Activated CD8-positive, alpha-beta T cell treated with anti-CD3 and anti-CD28 coated beads for 36 hours (primary cell): ENCODE data around the gene LRR1. TPM values are rescaled to one million over a fixed set of nuclear protein-coding genes. Genes with fewer than 3 reads are reported as not detected.
A peak's percentile ranks its signal among the peaks of the same experiment; 100 is the strongest.
"Not testable (repeated sequence)": the region's sequence is repeated elsewhere in the genome, so short reads cannot be mapped to it uniquely, and the experiment has no call there.

Experiments
- ATAC-seq: fragments of 200-7000 bp; cut with Tn5 transposase; one replicate; pipeline ENCODE4 v1.10.0; 2021; ENCODE audit warnings: mild to moderate bottlenecking, moderate library complexity
- CTCF ChIA-PET: fragments of 350-600 bp; sonication (Branson Sonifier 250); formaldehyde crosslinking; loops from one replicate; lab custom pipeline; 2021; ENCODE audit warnings: antibody characterized with exemption; lab: Charles Lee
- POLR2A ChIA-PET: fragments of 350-600 bp; sonication (Branson Sonifier 250); formaldehyde crosslinking; loops from one replicate; lab custom pipeline; 2021; ENCODE audit warnings: antibody characterized with exemption; lab: Charles Lee
- DNase-seq: peaks from one replicate; pipeline ENCODE4 v3.0.0-alpha.2; 2020
- H3K27ac Mint-ChIP-seq: one replicate; pipeline ENCODE4 v1.8.0; 2021; ENCODE audit warnings: mild to moderate bottlenecking, mixed read lengths
- H3K27me3 Mint-ChIP-seq: one replicate; pipeline ENCODE4 v1.8.0; 2021; ENCODE audit warnings: mixed read lengths
- H3K36me3 Mint-ChIP-seq: one replicate; pipeline ENCODE4 v1.8.0; 2021; ENCODE audit warnings: low read depth, mixed read lengths
- H3K4me1 Mint-ChIP-seq: one replicate; pipeline ENCODE4 v1.8.0; 2021; ENCODE audit warnings: low read depth, mixed read lengths
- H3K4me3 Mint-ChIP-seq: one replicate; pipeline ENCODE4 v1.8.0; 2021; ENCODE audit warnings: mild to moderate bottlenecking, moderate library complexity, mixed read lengths
- H3K9me3 Mint-ChIP-seq: one replicate; pipeline ENCODE4 v1.8.0; 2021; ENCODE audit warnings: mixed read lengths
- intact Hi-C: fragments of 100-400 bp; cut with micrococcal nuclease; formaldehyde crosslinking; loops from one replicate; pipeline ENCODE4 v1.10.0; 2022
- total RNA-seq, 2 experiments: library from RNA; stranded (reverse); gene quantifications; one replicate each; pipeline ENCODE4 v1.2.3, GENCODE V29; 2021
- TF ChIP-seq, protein P1 (sequence below): fragments of 200-600 bp; IDR thresholded peaks from one replicate; pipeline ENCODE4 v1.8.0; 2022; ENCODE audit warnings: antibody characterized with exemption, mild to moderate bottlenecking

The LRR1 gene
- total RNA-seq, 2 experiments from 2014 or later, result 44.3 to 46.4 TPM

DNA sequence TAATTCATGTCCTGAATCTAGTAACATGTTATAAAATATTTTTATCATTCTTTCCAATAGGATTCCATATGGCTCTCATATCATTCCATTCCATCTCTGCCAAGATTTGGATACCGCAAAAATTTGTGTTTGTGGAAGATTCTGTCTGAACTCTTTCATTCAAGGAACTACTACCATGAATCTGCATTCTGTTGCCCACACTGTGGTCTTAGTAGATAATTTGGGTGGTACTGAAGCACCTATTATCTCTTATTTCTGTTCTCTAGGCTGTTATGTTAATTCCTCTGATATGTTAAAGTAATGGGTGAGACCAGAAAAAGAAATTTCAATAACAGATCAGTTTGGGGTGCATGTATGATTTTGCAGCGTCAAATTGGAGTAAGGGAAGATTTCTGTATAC lies 15.5 kb downstream of the LRR1 start:
- no peak overlapping the region for H3K27ac Mint-ChIP-seq
- no peaks in the 10 kb centered on the region for H3K27me3 Mint-ChIP-seq
- CTCF ChIA-PET, result no interaction called here
- no peak for DNase-seq
- peaks cover 38% of the 10 kb centered on the region for H3K36me3 Mint-ChIP-seq
- H3K9me3 Mint-ChIP-seq, result no peaks in the 10 kb centered on the region
- H3K4me3 Mint-ChIP-seq, result no peak overlapping the region
- H3K4me1 Mint-ChIP-seq, result peaks cover 18% of the 10 kb centered on the region
- ATAC-seq, result no peak
- intact Hi-C loops, result no loop called here
- TF ChIP-seq, protein P1, sequence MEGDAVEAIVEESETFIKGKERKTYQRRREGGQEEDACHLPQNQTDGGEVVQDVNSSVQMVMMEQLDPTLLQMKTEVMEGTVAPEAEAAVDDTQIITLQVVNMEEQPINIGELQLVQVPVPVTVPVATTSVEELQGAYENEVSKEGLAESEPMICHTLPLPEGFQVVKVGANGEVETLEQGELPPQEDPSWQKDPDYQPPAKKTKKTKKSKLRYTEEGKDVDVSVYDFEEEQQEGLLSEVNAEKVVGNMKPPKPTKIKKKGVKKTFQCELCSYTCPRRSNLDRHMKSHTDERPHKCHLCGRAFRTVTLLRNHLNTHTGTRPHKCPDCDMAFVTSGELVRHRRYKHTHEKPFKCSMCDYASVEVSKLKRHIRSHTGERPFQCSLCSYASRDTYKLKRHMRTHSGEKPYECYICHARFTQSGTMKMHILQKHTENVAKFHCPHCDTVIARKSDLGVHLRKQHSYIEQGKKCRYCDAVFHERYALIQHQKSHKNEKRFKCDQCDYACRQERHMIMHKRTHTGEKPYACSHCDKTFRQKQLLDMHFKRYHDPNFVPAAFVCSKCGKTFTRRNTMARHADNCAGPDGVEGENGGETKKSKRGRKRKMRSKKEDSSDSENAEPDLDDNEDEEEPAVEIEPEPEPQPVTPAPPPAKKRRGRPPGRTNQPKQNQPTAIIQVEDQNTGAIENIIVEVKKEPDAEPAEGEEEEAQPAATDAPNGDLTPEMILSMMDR, result no peak
- POLR2A ChIA-PET, result interaction anchor here (1.1 kb wide), 1 partner anchor 27 kb away, joined by 4 read pairs; no protein-coding TSS in a partner anchor

DNA sequence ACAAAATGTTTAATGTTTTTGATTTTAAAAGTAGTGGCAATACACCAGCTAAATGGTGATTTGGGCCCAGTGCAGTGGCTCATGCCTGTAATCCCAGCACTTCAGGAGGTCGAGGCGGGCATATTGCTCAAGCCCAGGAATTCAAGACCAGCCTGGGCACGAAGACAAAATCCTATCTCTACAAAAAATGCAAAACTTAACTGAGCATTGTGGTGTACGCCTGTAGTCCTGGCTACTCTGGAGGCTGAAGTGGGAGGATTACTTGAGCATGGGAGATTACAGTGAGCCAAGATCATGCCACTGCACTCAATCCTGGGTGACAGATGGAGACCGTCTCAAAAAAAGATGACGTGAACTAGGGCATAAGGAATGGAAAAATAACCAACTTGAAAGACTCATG lies 17.0 kb downstream of the LRR1 start:
- H3K9me3 Mint-ChIP-seq, result no peaks in the 10 kb centered on the region
- TF ChIP-seq, protein P1, result no peak
- intact Hi-C loops, result no loop called here
- H3K27ac Mint-ChIP-seq, result peak overlapping the region; percentile 61
- DNase-seq (no peak), ATAC-seq (no peak)
- ChIA-PET POLR2A (interaction anchor here (1.3 kb wide), 1 partner anchor 16 kb away, joined by 3 read pairs; no protein-coding TSS in a partner anchor), CTCF (no interaction called here)
- no peak overlapping the region for H3K4me3 Mint-ChIP-seq
- peaks cover 18% of the 10 kb centered on the region for H3K4me1 Mint-ChIP-seq
- peaks cover 44% of the 10 kb centered on the region for H3K36me3 Mint-ChIP-seq
- H3K27me3 Mint-ChIP-seq, result no peaks in the 10 kb centered on the region

DNA sequence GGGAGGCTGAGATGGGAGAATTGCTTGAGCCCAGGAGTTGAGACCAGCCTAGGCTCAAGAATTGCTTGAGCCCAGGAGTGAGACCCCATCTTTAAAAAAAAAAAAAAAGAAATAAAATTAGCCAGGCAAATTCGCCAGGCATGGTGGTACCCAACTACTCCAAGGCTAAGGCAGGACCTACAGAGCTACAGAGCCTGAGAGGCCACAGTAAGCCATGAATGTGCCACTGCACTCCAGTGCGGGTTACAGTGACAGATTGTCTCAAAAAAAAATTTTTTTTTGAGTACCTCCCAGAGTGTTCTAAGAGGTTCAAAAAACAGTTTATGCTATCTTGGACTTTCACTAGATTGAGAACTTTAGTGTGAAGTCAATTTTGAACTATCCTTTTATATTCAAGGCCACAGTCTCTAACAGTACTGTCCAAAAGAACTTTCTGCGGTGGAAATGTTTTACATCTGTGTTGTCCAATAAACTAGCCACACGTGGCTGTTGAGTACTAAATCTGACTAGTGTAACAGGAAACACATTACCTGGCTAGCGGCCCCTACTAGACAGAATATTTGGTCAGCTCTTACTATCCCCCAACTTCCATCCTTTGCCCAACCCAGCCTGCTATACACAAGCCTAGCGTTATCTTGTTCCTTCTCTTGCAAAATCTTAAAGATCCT lies 19.2 kb downstream of the LRR1 start:
- TF ChIP-seq, protein P1, result no peak
- DNase-seq, result no peak
- peak overlapping the region; percentile 90 for H3K4me3 Mint-ChIP-seq
- no peaks in the 10 kb centered on the region for H3K9me3 Mint-ChIP-seq
- ChIA-PET CTCF (interaction anchor here (0.7 to 1.1 kb wide), 3 partner anchors 16 to 156 kb away, joined by 3 to 6 read pairs (median 3); no protein-coding TSS in a partner anchor), POLR2A (interaction anchor here (1.0 to 1.6 kb wide), 4 partner anchors 9 to 32 kb away, joined by 3 to 7 read pairs (median 4); partner anchors contain the start of genes LRR1 and RPS29)
- peak overlapping the region; percentile 55 for H3K27ac Mint-ChIP-seq
- peaks cover 56% of the 10 kb centered on the region for H3K36me3 Mint-ChIP-seq
- H3K27me3 Mint-ChIP-seq, result no peaks in the 10 kb centered on the region
- ATAC-seq, result no peak
- intact Hi-C loops, result no loop called here
- peaks cover 26% of the 10 kb centered on the region for H3K4me1 Mint-ChIP-seq

DNA sequence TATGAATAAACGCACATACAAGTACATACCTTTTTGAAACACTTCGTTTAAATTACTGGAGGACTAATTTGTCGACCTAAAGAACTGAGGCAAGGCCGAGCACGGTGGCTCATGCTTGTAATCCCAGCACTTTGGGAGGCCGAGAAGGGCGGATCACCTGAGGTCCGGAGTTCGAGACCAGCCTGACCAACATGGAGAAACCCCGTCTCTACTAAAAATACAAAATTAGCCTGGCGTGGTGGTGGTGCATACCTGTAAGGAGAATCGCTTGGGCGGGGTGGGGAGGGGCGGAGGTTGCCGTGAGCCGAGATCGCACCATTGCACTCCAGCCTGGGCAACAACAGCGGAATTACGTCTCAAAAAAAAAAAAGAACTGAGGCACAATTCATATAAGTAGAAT lies 20.5 kb downstream of the LRR1 start:
- ChIA-PET CTCF (interaction anchor here (1.9 to 3.9 kb wide), 3 partner anchors 13 to 149 kb away, joined by 8 to 30 read pairs (median 15); partner anchors contain the start of genes DNAAF2 and KLHDC2), POLR2A (interaction anchor here (0.6 to 5.7 kb wide), 6 partner anchors 13 to 42 kb away, joined by 3 to 60 read pairs (median 36); partner anchors contain the start of genes DNAAF2, LRR1 and RPS29)
- Mint-ChIP-seq H3K4me3 (peak overlapping the region; percentile 90), H3K27ac (peak overlapping the region; percentile 98), H3K4me1 (peaks cover 36% of the 10 kb centered on the region), H3K36me3 (peaks cover 63% of the 10 kb centered on the region)
- DNase-seq, H3K9me3 Mint-ChIP-seq, H3K27me3 Mint-ChIP-seq, ATAC-seq: not testable (repeated sequence)
- intact Hi-C loops, result loop anchor here (1.0 kb wide), 1 partner anchor 20 kb away; no protein-coding TSS in a partner anchor

DNA sequence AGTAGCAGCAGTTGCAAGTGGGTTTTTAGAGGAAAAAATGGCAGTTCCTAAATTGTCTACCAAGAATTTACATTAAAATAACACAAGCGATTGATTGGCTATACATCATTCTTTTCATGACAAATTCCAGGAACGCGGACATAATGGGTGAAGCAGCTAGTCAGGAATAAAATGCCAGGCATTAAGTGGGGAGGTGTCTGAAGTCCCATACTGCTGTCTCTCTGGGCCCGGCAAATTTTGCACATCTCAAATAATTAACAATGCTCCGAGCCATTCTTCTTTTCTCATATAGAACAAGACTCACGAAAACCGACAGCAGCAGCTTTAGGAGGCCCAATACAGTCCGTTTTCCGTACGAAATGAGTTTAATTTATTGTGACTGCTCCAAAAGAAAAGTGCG lies 21.0 kb downstream of the LRR1 start:
- TF ChIP-seq, protein P1, result no peak
- CTCF ChIA-PET, result interaction anchor here (0.7 to 3.9 kb wide), 16 partner anchors 9 to 242 kb away, joined by 3 to 30 read pairs (median 4); partner anchors contain the start of genes DNAAF2, KLHDC1, KLHDC2 and POLE2
- peaks cover 66% of the 10 kb centered on the region for H3K36me3 Mint-ChIP-seq
- peak overlapping the region; percentile 98 for H3K27ac Mint-ChIP-seq
- peaks cover 39% of the 10 kb centered on the region for H3K4me1 Mint-ChIP-seq
- no peak for DNase-seq
- POLR2A ChIA-PET, result interaction anchor here (0.6 to 5.7 kb wide), 13 partner anchors 9 to 245 kb away, joined by 3 to 60 read pairs (median 11); partner anchors contain the start of genes DNAAF2, KLHDC1, LRR1 and NEMF
- no peaks in the 10 kb centered on the region for H3K27me3 Mint-ChIP-seq
- no peaks in the 10 kb centered on the region for H3K9me3 Mint-ChIP-seq
- ATAC-seq, result no peak
- H3K4me3 Mint-ChIP-seq, result peak overlapping the region; percentile 90
- intact Hi-C loops, result loop anchor here (1.0 to 10.0 kb wide), 3 partner anchors 15 to 495 kb away; partner anchors contain the start of genes DNAAF2 and VCPKMT
